DND-41 (cell line): ENCODE data around the gene CLNS1A.

Experiments used
- ATAC-seq: fragments of 200-7000 bp; cut with Tn5 transposase; 3 replicates; pipeline ENCODE4 v1.9.1; 2021; ENCODE audit warnings: low read depth; ENCODE audit not compliant: insufficient read depth
- DNase-seq: peaks from one replicate; pipeline ENCODE4 v3.0.0-alpha.2; 2020
- H2AFZ ChIP-seq: 2 replicates; pipeline ENCODE4 v1.6.0; 2012; ENCODE audit warnings: low read depth, low read length
- H3K27ac ChIP-seq: 2 replicates; pipeline ENCODE4 v1.5.1; 2012; ENCODE audit warnings: low read length, inconsistent platforms
- H3K27me3 ChIP-seq: fragments of 200-600 bp; sonication (generic); 2 replicates; pipeline ENCODE4 v1.6.0; 2012; ENCODE audit warnings: low read length, mild to moderate bottlenecking, inconsistent platforms; ENCODE audit not compliant: insufficient read depth, poor library complexity
- H3K36me3 ChIP-seq: 2 replicates; pipeline ENCODE4 v1.5.1; 2012; ENCODE audit warnings: low read length, inconsistent platforms; ENCODE audit not compliant: insufficient read depth
- H3K4me1 ChIP-seq: 2 replicates; pipeline ENCODE4 v1.5.1; 2012; ENCODE audit warnings: mild to moderate bottlenecking, low read length; ENCODE audit not compliant: insufficient read depth
- H3K4me2 ChIP-seq: 2 replicates; pipeline ENCODE4 v1.6.0; 2012; ENCODE audit warnings: mild to moderate bottlenecking, moderate library complexity, low read length, inconsistent platforms; ENCODE audit not compliant: insufficient read depth
- H3K4me3 ChIP-seq, 2 experiments: fragments of 200-600 bp in 1 of 2; shearing (Covaris generic) in 1 of 2; 2 replicates each; pipeline ENCODE4 v1.5.1; 2012 to 2016; ENCODE audit warnings: inconsistent platforms in 2 of 2, low read length in 2 of 2, mild to moderate bottlenecking in 2 of 2, low read depth in 1 of 2, moderate library complexity in 1 of 2
- H3K79me2 ChIP-seq: 2 replicates; pipeline ENCODE4 v1.6.0; 2012; ENCODE audit warnings: low read length, inconsistent platforms; ENCODE audit not compliant: insufficient read depth
- H3K9ac ChIP-seq: 2 replicates; pipeline ENCODE4 v1.6.0; 2012; ENCODE audit warnings: low read depth, mild to moderate bottlenecking, inconsistent platforms, low read length, moderate library complexity
- H3K9me3 ChIP-seq: 2 replicates; pipeline ENCODE4 v1.5.1; 2012; ENCODE audit warnings: low read length, moderate library complexity, mild to moderate bottlenecking, inconsistent platforms; ENCODE audit not compliant: insufficient read depth, severe bottlenecking
- H4K20me1 ChIP-seq: 2 replicates; pipeline ENCODE4 v1.6.0; 2012; ENCODE audit warnings: low read length; ENCODE audit not compliant: insufficient read depth
- EZH2 ChIP-seq: IDR thresholded peaks from 3 replicates; pipeline ENCODE4 v1.6.1; 2012; ENCODE audit warnings: borderline replicate concordance, low read depth, mild to moderate bottlenecking, moderate library complexity, low read length, inconsistent platforms; ENCODE audit not compliant: severe bottlenecking
- TF ChIP-seq, protein P1 (sequence below): IDR thresholded peaks from 2 replicates; pipeline ENCODE4 v1.5.1; 2012; ENCODE audit warnings: borderline replicate concordance, low read length, moderate library complexity, mild to moderate bottlenecking; ENCODE audit not compliant: poor library complexity, severe bottlenecking; ENCODE audit errors: extremely low read depth

CLNS1A gene

DNA sequence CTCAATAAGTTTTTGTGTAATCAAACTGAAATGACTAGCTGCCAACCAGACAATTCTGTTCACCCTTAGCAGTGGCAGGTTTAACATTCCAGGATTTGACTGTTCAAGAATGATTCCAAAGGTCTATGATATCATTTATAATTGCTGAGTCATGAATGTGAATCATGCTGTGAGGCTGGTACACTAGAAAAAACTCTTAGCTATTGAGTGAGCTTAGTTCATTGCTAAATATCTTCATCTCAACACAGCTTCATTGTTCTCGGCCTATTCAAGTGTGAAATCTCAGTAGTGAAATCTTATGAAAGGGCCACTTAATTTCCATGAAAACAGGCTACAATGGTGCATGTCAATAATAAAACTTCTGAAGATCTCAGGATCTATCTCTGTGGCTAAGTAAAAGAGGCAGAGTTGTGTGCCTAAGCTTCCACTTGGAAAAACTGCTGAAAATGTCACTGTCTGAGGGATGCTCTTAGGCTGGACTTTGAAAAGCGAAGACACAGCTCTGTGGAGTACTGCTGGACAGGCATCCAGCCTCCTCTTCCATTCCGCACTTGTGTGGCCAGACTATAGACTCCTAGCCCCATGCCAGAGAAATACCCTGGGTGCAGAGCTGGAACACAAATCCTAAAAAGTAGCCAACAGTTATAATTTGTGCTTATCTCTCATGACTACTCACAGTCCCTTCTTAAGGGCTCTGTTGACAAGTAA, 35.1 kb downstream of the CLNS1A start:
- H3K4me3 ChIP-seq: no peak overlapping the region
- ATAC-seq: no peak
- no peak for TF ChIP-seq EZH2
- TF ChIP-seq, protein P1, sequence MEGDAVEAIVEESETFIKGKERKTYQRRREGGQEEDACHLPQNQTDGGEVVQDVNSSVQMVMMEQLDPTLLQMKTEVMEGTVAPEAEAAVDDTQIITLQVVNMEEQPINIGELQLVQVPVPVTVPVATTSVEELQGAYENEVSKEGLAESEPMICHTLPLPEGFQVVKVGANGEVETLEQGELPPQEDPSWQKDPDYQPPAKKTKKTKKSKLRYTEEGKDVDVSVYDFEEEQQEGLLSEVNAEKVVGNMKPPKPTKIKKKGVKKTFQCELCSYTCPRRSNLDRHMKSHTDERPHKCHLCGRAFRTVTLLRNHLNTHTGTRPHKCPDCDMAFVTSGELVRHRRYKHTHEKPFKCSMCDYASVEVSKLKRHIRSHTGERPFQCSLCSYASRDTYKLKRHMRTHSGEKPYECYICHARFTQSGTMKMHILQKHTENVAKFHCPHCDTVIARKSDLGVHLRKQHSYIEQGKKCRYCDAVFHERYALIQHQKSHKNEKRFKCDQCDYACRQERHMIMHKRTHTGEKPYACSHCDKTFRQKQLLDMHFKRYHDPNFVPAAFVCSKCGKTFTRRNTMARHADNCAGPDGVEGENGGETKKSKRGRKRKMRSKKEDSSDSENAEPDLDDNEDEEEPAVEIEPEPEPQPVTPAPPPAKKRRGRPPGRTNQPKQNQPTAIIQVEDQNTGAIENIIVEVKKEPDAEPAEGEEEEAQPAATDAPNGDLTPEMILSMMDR: no peak
- no peaks in the 10 kb centered on the region for H3K27me3 ChIP-seq
- H3K27ac ChIP-seq: no peak overlapping the region
- DNase-seq: no peak
- H4K20me1 ChIP-seq: no peaks in the 10 kb centered on the region
- H3K4me2 ChIP-seq: no peak overlapping the region
- no peaks in the 10 kb centered on the region for H3K79me2 ChIP-seq
- H3K36me3 ChIP-seq: peaks cover 18% of the 10 kb centered on the region; the same call in 1 of the 2 replicates
- no peak overlapping the region for H3K9ac ChIP-seq
- H2AFZ ChIP-seq: no peak overlapping the region
- H3K4me1 ChIP-seq: no peaks in the 10 kb centered on the region
- H3K9me3 ChIP-seq: no peaks in the 10 kb centered on the region

DNA sequence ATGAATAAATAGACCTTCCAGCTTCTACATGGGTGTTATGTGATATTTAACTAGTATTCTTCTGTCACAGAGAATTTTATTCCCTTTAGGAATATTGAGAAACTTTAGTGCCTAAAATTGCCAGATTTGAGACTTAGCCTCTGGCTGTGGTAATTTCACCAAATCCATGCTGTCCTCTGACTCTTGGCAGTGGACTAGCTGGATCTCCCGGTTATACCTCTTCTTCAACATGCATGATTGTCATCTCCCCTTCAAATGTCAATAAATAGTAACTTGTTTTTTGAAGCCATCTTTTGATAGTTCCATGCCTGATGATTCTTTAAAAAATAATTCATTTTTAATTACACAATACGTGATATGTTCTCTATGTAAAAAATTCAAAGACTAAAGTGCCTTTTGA, 39.4 kb downstream of the CLNS1A start:
- TF ChIP-seq, protein P1: no peak
- TF ChIP-seq EZH2: no peak
- H3K4me1 ChIP-seq: no peaks in the 10 kb centered on the region
- H3K4me3 ChIP-seq: no peak overlapping the region
- H3K4me2 ChIP-seq: no peak overlapping the region
- H3K27ac ChIP-seq: no peak overlapping the region
- H2AFZ ChIP-seq: no peak overlapping the region
- H3K9me3 ChIP-seq: no peaks in the 10 kb centered on the region
- no peaks in the 10 kb centered on the region for H3K79me2 ChIP-seq
- ATAC-seq (no peak), DNase-seq (no peak)
- H3K27me3 ChIP-seq: no peaks in the 10 kb centered on the region
- peaks cover 5% of the 10 kb centered on the region; the same call in 1 of the 2 replicates for H3K36me3 ChIP-seq
- H4K20me1 ChIP-seq: no peaks in the 10 kb centered on the region
- no peak overlapping the region for H3K9ac ChIP-seq

DNA sequence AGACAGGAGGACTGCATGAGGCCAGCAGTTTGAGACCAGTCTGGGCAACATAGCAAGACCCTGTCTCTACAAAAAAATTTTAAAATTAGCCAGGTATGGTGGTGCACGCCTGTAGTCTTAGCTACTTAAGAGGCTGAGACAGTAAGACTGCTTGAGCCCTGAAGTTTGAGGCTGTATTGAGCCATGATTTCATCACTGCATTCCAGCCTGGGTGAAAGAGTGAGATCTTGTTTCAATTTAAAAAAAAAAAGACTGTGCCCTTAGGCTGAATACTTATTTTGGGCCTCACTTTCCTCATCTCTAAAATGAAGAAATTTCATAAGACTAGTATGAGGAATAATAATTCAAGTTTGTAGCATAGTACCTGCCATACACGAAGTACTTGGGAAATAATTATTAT, 41.0 kb downstream of the CLNS1A start:
- Histone ChIP-seq H4K20me1 (no peaks in the 10 kb centered on the region), H3K36me3 (peaks cover 3% of the 10 kb centered on the region; the same call in 1 of the 2 replicates), H3K9ac (no peak overlapping the region), H3K4me3 (no peak overlapping the region), H3K4me1 (no peaks in the 10 kb centered on the region), H3K27me3 (no peaks in the 10 kb centered on the region), H3K4me2 (no peak overlapping the region), H2AFZ (no peak overlapping the region), H3K27ac (no peak overlapping the region), H3K9me3 (no peaks in the 10 kb centered on the region), H3K79me2 (no peaks in the 10 kb centered on the region)
- DNase-seq: no peak
- no peak for TF ChIP-seq EZH2
- TF ChIP-seq, protein P1: no peak
- ATAC-seq: no peak
